OCI-LY3 (cell line): Measurements from ENCODE around the gene GDNF.

Experiments
- CTCF ChIP-seq: fragments of 200-600, 300-600 bp; sonication (generic); IDR thresholded peaks from 2 replicates; pipeline ENCODE4 v1.5.1; 2014; ENCODE audit warnings: antibody characterized with exemption, low read length, low read depth
- EZH2phosphoT487 ChIP-seq: fragments of 200-600 bp; shearing (Covaris generic); IDR thresholded peaks from 2 replicates; pipeline ENCODE4 v1.6.1; 2018; ENCODE audit warnings: antibody characterized with exemption, mixed run types, low read depth

- TF ChIP-seq CTCF (no peak), EZH2phosphoT487 (no peak)
Measured at GRCh38 chr5:37841203-37841602, 1.4 kb upstream of the GDNF start.
